Posterior cingulate gyrus (tissue), 11 donors: ENCODE results near the gene CRADD.
"Not testable (repeated sequence)": the region's sequence is repeated elsewhere in the genome, so short reads cannot be mapped to it uniquely, and the experiment has no call there.

Experiments
- DNase-seq, 10 donors: peaks; one replicate each; pipeline versions ENCODE4 v3.0.0 to v3.0.0-alpha.2; 2020 to 2021; ENCODE audit warnings: mixed read lengths in 3 of 10
- intact Hi-C: fragments of 100-400 bp; cut with DNase I; formaldehyde crosslinking; loops from one replicate; pipeline ENCODE4 v1.15.1; 2023

CRADD gene

DNA sequence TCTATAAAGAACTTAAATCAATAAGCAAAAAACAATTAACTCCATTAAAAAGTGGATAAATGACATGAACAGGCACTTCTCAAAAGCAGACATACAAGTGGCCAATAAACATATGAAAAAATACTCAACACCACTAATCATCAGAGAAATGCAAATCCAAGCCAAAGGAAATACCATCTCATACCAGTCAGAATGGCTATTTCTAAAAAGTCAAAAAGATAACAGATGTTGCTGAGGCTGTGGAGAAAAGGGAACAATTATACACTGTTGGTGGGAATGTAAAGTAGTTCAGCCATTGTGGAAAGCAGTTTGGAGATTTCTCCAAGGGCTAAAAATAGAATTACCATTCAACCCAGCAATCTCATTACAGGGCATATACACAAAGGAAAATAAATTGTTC lies 236.7 kb downstream of the CRADD start:
- intact Hi-C loops, result no loop called here
- DNase-seq, result no peak

DNA sequence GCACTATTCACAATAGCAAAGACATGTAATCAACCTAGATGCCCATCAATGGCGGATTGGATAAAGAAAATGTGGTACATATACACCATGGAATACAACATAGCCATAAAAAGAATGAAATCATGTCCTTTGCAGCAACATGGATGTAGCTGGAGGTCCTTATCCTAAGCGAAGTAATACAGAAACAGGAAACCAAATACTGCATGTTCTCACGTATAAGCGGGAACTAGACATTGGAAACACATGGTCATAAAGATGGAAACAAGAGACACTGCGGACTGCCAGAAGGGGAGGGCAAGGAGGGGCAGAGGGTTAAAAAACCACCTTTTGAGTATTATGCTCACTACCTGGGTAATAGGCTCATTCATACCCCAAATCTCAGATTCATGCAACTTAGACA lies 237.1 kb downstream of the CRADD start:
- no peak for DNase-seq
- intact Hi-C loops, result no loop called here

GRCh38 chr12:93915411-93915810 lies 238.2 kb downstream of the CRADD start:
- intact Hi-C loops, result no loop called here
- DNase-seq, result no peak

DNA sequence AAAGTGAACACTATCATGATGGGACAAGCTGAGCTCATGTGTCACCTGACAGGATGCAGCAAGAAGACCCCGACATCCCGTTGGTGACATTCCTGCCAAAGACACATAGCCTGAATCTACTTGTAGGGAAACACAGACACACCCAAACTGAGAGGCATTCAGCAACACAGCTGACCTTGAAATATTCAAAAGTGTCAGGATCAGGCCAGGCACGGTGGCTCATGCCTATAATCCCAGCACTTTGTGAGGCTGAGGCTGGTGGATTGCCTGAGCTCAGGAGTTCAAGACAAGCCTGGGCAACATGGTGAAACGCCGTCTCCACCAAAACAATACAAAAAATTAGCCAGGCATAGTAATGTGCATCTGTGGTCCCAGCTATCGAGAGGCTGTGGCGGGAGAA lies 239.2 kb downstream of the CRADD start:
- intact Hi-C loops, result no loop called here
- no peak for DNase-seq

DNA sequence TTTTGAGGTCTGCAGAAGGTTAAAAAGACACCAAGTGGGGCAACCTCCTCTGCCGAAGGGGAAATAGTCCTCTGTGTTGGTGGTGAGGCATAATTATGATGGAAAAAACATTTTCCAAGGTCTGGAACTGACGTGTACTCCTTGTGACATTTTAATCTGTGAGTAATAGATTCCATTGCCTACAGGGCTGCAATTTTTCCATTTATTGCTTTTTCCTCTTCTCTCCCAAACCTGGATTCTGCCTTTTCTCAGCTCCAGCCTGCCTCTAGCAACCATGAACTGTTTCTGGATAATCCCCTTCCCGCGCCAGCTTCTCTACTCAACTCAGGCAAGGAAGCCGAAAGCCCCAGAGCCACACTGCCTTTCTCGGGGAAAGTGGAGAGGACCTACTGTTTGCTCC lies 241.1 kb downstream of the CRADD start:
- intact Hi-C loops, result no loop called here
- DNase-seq, result no peak

DNA sequence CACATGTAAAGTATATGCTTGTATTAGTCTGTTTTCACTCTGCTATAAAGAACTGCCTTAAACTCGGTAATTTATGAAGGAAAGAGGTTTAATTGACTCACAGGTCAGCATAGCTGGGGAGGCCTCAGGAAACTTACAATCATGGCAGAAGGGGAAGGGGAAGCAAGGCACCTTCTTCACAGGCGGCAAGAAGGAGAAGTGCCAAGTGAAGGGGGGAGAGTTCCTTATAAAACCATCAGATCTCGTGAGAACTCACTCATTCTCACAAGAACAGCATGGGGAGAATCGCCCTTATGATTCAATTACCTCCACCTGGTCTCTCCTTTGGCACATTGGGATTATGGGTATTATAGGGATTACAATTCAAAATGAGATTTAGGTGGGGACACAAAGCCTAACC lies 241.7 kb downstream of the CRADD start:
- no peak for DNase-seq
- intact Hi-C loops, result no loop called here

- intact Hi-C loops, result no loop called here
These were observed 244.3 kb downstream of the CRADD start for GRCh38 chr12:93921521-93921920.

DNA sequence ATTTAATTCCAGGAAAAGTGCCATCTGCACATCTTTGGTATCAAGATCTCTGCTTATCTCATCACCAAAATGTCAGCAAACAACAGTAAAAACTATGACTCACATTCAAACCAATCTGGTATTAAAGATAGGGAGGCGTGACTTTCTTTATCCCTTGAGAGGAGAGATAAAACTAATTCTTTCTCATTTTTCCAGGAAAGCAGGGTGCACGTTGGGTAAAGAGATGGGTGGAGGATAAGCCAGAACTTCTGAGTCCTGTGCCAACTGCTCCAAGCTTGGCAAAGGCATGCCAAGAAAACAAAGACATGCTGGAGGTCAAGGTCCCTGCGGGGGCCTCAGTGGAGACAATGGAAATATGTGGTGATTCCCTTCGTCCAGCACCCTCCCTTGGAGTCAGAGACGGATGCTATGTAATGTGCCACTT lies 245.4 kb downstream of the CRADD start:
- intact Hi-C loops, result no loop called here
- no peak for DNase-seq

More at GRCh38 chr12:93921521-93921920, 244.3 kb downstream of the CRADD start:
- DNase-seq, result no peak

GRCh38 chr12:93924367-93924766 lies 247.2 kb downstream of the CRADD start:
- intact Hi-C loops, result no loop called here
- no peak for DNase-seq

DNA sequence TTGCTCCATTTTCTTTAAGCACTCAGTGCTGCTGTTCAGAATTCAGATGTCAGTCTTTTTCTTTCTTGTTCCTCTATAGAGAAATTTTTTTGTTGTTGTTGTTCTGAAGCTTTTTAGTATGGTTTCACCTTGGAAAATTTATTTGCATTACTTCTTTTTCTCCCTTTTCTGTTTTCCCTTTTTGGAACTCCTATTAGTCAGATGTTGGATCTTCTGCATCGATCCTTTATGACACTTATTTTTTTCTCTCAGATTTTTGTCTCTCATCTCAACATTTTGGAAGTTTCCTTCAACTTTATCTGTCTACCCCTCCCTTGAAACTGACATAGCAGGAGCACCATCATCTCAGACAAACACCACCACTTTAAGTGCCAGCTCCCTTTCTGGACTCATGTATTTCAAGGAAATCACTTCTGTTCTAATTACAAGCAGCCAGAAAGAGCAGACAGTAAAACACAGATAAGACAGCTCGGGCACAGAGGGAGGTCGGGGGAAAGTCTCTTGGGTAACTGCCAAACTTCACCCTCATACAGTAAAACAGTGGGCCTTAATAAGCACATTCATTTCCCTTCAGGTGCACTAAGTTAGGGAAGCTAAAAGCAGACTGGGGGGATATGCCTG lies 248.5 kb downstream of the CRADD start:
- intact Hi-C loops, result no loop called here
- DNase-seq, result no peak

- DNase-seq, result no peak
- intact Hi-C loops, result no loop called here
These were observed 249.1 kb downstream of the CRADD start for GRCh38 chr12:93926237-93926636.

DNA sequence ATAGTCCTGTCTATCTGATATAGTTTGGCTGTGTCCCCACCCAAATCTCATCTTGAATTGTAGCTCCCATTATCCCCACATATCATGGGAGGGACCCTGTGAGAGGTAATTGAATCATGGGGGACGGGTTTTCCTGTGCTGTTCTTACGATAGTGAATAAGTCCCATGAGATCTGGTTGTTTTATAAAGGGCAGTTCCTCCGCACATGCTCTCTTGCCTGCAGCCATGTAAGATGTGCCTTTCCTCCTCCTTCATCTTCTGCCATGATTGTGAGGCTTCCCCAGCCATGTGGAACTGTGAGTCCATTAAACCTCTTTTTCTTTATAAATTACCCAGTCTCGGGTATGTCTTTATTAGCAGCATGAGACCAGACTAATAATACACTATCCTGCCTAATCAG lies 251.9 kb downstream of the CRADD start:
- DNase-seq, intact Hi-C loops: not testable (repeated sequence)

- intact Hi-C loops, result no loop called here
- no peak for DNase-seq
These were observed 260.6 kb downstream of the CRADD start for GRCh38 chr12:93937812-93938211.

- intact Hi-C loops, result no loop called here
- DNase-seq, result no peak
These were observed 261.1 kb downstream of the CRADD start for GRCh38 chr12:93938317-93938716.

GRCh38 chr12:93938931-93939330 lies 261.8 kb downstream of the CRADD start:
- no peak for DNase-seq
- intact Hi-C loops, result no loop called here

GRCh38 chr12:93939641-93940325 lies 262.6 kb downstream of the CRADD start:
- DNase-seq, result no peak
- intact Hi-C loops, result no loop called here

- intact Hi-C loops, result no loop called here
These were observed 266.6 kb downstream of the CRADD start for GRCh38 chr12:93943780-93944179.

DNA sequence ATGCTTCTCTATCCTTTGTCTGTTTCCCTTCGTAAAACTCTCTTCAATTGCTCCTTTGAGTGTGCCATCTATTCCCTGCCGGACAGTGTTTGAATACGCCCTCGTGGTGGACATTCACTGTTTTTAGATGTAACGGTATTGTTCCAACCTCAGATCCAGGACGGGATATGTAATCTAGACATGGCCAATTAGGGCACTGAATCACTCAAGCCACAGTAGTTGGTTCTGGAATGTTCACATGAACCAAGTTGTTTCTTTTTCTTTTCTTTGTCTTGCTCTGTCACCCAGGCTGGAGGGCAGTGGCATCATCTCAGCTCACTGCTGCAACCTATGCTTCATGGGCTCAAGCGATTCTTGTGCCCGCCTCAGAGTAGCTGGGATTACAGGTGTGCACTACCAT lies 267.0 kb downstream of the CRADD start:
- DNase-seq, result no peak
- intact Hi-C loops, result no loop called here

More at GRCh38 chr12:93943780-93944179, 266.6 kb downstream of the CRADD start:
- DNase-seq, result no peak
